IMR-90 (cell line): ENCODE results near the gene NUMA1.

Experiments used
- ELK1 ChIP-seq: fragments of 150-350 bp; IDR thresholded peaks from 2 replicates; pipeline ENCODE4 v1.6.1; 2016; ENCODE audit warnings: low read depth, mild to moderate bottlenecking, low read length, moderate library complexity, borderline replicate concordance
- POLR2A ChIP-seq: IDR thresholded peaks from 2 replicates; pipeline ENCODE4 v1.6.1; 2012; ENCODE audit warnings: mild to moderate bottlenecking, low read depth, low read length
- SMC3 ChIP-seq: fragments of 150-350 bp; IDR thresholded peaks from 2 replicates; pipeline ENCODE4 v1.6.1; 2016; ENCODE audit warnings: low read depth, mild to moderate bottlenecking, antibody characterized with exemption, low read length, moderate library complexity
- TF ChIP-seq, protein P1 (sequence below): conservative IDR thresholded peaks from 2 replicates; pipeline ENCODE4 v1.5.1; 2012; ENCODE audit warnings: mild to moderate bottlenecking, low read depth, low read length, improper control_type of control experiment
- TF ChIP-seq, protein P2 (sequence below): fragments of 150-350 bp; IDR thresholded peaks from 2 replicates; pipeline ENCODE4 v1.6.1; 2017; ENCODE audit warnings: mild to moderate bottlenecking, antibody characterized with exemption, low read length, low read depth

- TF ChIP-seq POLR2A, result no peak
- TF ChIP-seq, protein P1, sequence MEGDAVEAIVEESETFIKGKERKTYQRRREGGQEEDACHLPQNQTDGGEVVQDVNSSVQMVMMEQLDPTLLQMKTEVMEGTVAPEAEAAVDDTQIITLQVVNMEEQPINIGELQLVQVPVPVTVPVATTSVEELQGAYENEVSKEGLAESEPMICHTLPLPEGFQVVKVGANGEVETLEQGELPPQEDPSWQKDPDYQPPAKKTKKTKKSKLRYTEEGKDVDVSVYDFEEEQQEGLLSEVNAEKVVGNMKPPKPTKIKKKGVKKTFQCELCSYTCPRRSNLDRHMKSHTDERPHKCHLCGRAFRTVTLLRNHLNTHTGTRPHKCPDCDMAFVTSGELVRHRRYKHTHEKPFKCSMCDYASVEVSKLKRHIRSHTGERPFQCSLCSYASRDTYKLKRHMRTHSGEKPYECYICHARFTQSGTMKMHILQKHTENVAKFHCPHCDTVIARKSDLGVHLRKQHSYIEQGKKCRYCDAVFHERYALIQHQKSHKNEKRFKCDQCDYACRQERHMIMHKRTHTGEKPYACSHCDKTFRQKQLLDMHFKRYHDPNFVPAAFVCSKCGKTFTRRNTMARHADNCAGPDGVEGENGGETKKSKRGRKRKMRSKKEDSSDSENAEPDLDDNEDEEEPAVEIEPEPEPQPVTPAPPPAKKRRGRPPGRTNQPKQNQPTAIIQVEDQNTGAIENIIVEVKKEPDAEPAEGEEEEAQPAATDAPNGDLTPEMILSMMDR, result no peak
- TF ChIP-seq SMC3, result no peak
- no peak for TF ChIP-seq ELK1
- TF ChIP-seq, protein P2, sequence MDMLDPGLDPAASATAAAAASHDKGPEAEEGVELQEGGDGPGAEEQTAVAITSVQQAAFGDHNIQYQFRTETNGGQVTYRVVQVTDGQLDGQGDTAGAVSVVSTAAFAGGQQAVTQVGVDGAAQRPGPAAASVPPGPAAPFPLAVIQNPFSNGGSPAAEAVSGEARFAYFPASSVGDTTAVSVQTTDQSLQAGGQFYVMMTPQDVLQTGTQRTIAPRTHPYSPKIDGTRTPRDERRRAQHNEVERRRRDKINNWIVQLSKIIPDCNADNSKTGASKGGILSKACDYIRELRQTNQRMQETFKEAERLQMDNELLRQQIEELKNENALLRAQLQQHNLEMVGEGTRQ, result no peak
Observed at GRCh38 chr11:71963468-71963867, 116.9 kb downstream of the NUMA1 start.
